ENCODE results near the gene TSPO2. TPM values are rescaled to one million over a fixed set of nuclear protein-coding genes. Genes with fewer than 3 reads are reported as not detected.

The TSPO2 gene
- total and polyA plus RNA-seq, 9 donors = not detected

DNA sequence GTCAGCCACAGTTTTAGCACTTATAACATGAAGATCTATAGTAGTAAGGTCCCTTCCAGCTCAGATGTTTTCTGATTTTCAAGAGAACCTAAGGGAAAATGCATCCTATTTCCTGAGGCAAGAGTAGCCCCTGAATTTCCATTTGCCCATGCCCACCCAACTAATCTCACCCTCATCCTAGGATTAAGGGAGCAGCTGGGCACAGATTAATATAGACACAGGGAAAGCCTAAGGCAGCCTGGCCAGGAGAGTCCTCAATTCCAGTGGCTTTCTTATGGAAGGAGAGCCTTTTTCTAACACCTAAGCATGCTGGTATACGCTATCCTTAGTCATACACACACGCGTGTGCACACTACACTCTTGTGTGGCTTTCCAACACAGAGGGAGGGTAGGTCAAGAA, 12.2 kb downstream of the TSPO2 start:
- Histone ChIP-seq H3K27ac (no peak overlapping the region), H3K4me1 (ENCODE audit: insufficient read depth) (no peaks in the 10 kb centered on the region), H3K4me3 (no peak overlapping the region), H3K9me3 (no peaks in the 10 kb centered on the region), H3K27me3 (no peaks in the 10 kb centered on the region), H3K36me3 (no peaks in the 10 kb centered on the region)
- intact Hi-C loops (cut with DNase I) = no loop called here
- no peak for DNase-seq
- TF ChIP-seq, protein P1, sequence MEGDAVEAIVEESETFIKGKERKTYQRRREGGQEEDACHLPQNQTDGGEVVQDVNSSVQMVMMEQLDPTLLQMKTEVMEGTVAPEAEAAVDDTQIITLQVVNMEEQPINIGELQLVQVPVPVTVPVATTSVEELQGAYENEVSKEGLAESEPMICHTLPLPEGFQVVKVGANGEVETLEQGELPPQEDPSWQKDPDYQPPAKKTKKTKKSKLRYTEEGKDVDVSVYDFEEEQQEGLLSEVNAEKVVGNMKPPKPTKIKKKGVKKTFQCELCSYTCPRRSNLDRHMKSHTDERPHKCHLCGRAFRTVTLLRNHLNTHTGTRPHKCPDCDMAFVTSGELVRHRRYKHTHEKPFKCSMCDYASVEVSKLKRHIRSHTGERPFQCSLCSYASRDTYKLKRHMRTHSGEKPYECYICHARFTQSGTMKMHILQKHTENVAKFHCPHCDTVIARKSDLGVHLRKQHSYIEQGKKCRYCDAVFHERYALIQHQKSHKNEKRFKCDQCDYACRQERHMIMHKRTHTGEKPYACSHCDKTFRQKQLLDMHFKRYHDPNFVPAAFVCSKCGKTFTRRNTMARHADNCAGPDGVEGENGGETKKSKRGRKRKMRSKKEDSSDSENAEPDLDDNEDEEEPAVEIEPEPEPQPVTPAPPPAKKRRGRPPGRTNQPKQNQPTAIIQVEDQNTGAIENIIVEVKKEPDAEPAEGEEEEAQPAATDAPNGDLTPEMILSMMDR (IDR thresholded peaks at IDR 0.05) = no peak
- TF ChIP-seq POLR2A (IDR thresholded peaks at IDR 0.05) (no peak), EP300 (IDR thresholded peaks at IDR 0.05) (no peak)
- 92 to 93% (median 92%) methylated on average over 3 of the region's 3 CpGs for WGBS, 3 donors

DNA sequence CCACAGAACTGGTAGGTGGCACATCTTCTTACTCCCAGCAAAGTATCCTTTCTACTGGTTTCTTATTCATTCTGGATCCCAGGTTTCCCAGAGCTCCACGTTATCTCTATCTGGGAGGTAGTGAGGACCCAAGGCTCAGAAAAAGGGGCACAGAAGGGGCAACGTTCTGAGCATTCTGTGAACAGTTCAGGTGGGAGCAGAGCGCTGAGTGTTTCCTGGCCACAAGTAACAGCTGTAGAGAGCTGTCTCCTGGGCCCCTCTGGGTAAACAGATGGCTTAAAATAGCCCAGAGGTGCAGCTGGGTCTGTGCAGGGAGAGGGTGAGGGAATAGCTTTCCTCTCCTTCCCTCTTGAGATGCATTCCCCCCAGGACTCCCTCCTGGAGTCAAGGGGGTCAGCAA, 12.9 kb downstream of the TSPO2 start:
- WGBS, 3 donors = 18 to 31% (median 24%) methylated on average over 3 of the region's 3 CpGs
- intact Hi-C loops (cut with DNase I) = loop anchor here in 1 of 4 donors (5.0 kb wide), 1 partner anchor 43 kb away; no protein-coding TSS in a partner anchor
- Histone ChIP-seq H3K27ac (no peak overlapping the region), H3K4me3 (no peak overlapping the region), H3K9me3 (no peaks in the 10 kb centered on the region), H3K27me3 (no peaks in the 10 kb centered on the region), H3K36me3 (no peaks in the 10 kb centered on the region), H3K4me1 (ENCODE audit: insufficient read depth) (no peaks in the 10 kb centered on the region)
- no peak for DNase-seq
- TF ChIP-seq EP300 (IDR thresholded peaks at IDR 0.05) = no peak
- no peak for TF ChIP-seq POLR2A (IDR thresholded peaks at IDR 0.05)
- TF ChIP-seq, protein P1 (IDR thresholded peaks at IDR 0.05) = no peak

DNA sequence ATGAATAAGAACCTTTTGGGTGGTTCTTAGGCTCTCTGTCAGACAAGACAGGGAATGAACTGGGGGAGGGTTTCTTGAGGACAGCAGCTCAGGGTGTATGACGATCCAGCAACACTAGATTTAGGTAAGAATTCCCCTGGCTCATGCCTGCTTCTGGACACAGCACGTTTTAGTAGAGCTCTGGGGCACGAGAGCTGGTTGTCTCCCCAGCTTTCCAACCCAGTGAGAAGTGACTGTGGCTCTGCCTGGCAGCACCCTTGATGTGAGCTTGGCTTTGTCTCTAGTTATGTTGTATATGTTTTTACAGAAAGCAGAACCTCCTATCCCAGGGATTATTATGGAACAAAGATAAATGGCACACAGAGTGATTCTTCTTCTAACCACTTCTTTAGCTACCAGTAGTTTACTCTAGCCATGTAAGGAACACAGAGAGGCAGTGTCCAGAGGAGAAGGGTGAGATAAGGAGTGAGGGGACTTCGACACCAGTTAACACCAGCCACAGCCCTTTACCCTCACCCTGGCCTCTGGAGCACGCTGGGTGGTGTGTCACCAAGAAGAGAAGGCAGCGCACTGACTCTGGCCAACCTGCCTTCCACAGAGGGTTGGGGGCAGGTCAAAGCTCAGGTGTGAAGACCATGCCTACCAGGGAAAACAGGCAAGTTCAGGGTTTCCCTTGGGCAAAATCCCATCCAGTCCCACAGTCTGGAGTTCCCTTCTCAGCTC, 14.7 kb downstream of the TSPO2 start:
- Histone ChIP-seq H3K9me3 (no peaks in the 10 kb centered on the region), H3K4me1 (ENCODE audit: insufficient read depth) (no peaks in the 10 kb centered on the region), H3K4me3 (no peak overlapping the region), H3K27me3 (no peaks in the 10 kb centered on the region), H3K27ac (no peak overlapping the region), H3K36me3 (no peaks in the 10 kb centered on the region)
- intact Hi-C loops (cut with DNase I) = loop anchor here in 1 of 4 donors (5.0 kb wide), 1 partner anchor 45 kb away; no protein-coding TSS in a partner anchor
- TF ChIP-seq, protein P1 (IDR thresholded peaks at IDR 0.05) = no peak
- TF ChIP-seq EP300 (IDR thresholded peaks at IDR 0.05) = no peak
- TF ChIP-seq POLR2A (IDR thresholded peaks at IDR 0.05) = no peak
- no peak for DNase-seq
- WGBS, 3 donors = 88 to 90% (median 89%) methylated on average over 6 of the region's 6 CpGs

DNA sequence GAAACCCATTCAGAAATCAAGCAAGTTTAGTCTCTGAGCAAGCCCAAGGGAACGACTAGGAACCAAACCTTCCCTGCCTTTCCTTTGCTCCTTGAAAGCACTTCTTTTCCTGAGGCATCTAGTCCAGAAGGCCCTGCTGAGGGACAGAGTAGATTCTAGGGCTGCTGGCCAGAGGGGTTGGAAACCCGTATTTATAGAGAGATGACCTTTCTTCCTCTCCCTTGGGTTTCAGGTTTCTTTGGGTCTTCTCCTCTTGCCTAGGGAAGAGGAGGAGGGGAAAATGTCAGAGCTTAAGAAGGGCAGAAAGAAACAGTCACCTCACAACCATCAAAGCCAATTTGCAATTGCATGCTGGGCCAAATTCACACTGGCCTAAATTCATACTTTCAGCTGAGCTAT, 16.5 kb downstream of the TSPO2 start:
- 69 to 77% (median 70%) methylated on average over 2 of the region's 2 CpGs for WGBS, 3 donors
- H3K36me3 ChIP-seq = no peaks in the 10 kb centered on the region
- no peaks in the 10 kb centered on the region for H3K4me1 ChIP-seq (ENCODE audit: insufficient read depth)
- H3K9me3 ChIP-seq = no peaks in the 10 kb centered on the region
- no peaks in the 10 kb centered on the region for H3K27me3 ChIP-seq
- TF ChIP-seq POLR2A (IDR thresholded peaks at IDR 0.05) (no peak), EP300 (IDR thresholded peaks at IDR 0.05) (no peak)
- TF ChIP-seq, protein P1 (IDR thresholded peaks at IDR 0.05) = no peak
- no peak overlapping the region for H3K4me3 ChIP-seq
- no peak for DNase-seq
- intact Hi-C loops (cut with DNase I) = loop anchor here in 1 of 4 donors (5.0 kb wide), 1 partner anchor 46 kb away; no protein-coding TSS in a partner anchor
- no peak overlapping the region for H3K27ac ChIP-seq

Data from ovary (tissue), 9 donors.